Epidermal melanocyte (primary cell): ENCODE results near the gene ITLN1.

Experiments used
- DNase-seq: peaks from one replicate; pipeline ENCODE4 v3.0.0; 2011; ENCODE audit warnings: low spot score; ENCODE audit not compliant: insufficient read length

ITLN1 gene

DNA sequence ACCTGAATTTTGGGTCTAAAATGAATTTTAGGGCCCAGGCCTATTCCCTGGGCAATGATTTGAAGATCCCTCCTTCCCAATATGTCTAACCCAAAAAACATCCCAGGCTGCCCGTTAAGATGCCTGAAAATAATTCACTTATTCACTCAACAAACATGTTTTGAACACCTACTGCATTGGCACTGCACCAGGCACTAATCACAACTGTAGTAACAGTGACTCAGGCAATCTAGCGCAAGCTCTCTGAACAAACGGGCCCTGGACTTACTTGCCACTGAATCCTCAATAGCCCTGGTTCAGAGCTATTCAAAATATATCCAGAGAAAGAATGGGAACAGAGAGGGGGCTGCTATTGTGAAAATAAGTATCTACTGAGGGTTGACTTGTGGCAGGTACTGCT lies 26.5 kb downstream of the ITLN1 start:
- DNase-seq = no peak

DNA sequence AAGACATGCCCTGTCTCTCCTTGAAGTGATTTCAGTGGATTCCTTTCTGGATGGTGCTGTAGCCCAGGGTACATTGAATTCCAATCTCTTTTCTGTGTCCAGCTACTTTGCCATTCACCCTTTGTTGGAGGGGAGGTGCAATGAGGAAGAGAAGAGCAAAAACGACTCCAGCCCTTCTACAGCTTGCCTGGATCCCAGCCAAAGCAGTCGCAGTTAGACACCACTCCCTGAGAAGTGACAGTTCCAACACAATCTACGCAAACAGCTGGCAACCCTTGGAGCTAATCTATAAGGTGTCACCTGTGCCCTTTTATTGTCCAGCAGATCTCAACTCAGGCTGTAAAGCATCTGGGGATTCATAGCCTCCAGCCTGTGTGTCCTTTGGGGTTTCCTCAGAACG lies 26.9 kb downstream of the ITLN1 start:
- DNase-seq = no peak

- no peak for DNase-seq
These were observed 29.6 kb downstream of the ITLN1 start for GRCh38 chr1:160855181-160855981.

DNA sequence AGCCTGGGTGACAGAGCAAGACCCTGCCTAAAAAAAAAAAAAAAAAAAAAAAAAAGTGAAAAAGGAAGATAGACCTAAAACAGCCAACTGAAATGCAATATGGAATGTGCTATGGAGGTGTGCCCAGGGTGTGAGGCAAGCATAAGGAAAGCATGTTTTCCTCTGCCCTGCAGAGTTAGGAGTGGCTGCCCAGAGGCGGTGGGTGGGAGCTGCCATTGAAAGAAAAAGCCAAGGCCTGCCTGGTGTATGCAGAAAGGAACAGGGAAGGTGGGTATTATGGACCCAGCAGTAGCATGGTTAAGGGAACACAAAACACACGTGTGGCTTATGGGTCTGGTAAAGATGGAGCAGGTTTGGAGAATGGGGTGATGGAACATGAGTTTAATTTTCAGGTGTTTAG lies 31.2 kb downstream of the ITLN1 start:
- DNase-seq = no peak

DNA sequence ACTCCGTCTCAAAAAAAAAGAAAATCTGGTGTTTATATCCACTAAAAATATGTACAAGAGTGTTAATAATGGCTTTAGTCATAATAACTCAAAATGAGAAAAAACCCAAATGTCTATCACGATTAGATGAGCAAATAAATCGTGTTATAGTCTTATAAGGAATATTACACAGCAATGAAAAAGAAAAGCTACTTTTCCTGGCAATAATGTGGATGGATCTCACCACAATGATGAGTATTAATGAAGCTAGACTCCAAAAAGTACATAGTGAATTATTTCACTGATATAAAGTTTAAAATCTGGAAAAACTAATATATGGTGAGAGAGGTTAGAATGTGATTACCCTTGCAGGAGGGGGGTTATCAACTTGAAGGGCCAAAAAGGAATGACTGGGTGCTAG lies 32.0 kb downstream of the ITLN1 start:
- DNase-seq = no peak

- DNase-seq = no peak
These were observed 34.0 kb downstream of the ITLN1 start for GRCh38 chr1:160850993-160851392.

DNA sequence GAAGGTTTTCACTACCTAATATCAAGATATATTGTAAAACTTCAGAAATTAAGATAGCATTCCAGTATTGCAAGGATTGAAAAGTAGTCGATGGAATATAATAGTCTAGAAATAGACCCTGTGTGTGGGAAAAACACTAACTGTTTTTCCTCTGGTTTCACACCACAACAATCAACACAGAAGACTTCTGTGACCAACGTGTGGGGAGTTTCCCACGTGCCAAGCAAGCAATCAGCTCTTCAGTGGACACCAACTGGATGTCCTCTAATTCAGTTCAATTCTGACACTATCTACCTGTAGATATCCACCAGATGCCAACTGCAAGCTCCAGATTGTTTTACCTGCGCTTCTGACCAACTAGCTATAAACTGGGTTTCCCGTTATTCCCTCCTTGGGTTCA lies 34.4 kb downstream of the ITLN1 start:
- no peak for DNase-seq

GRCh38 chr1:160846281-160846680 lies 38.7 kb downstream of the ITLN1 start:
- DNase-seq = no peak

GRCh38 chr1:160844447-160845232 lies 40.3 kb downstream of the ITLN1 start:
- no peak for DNase-seq

DNA sequence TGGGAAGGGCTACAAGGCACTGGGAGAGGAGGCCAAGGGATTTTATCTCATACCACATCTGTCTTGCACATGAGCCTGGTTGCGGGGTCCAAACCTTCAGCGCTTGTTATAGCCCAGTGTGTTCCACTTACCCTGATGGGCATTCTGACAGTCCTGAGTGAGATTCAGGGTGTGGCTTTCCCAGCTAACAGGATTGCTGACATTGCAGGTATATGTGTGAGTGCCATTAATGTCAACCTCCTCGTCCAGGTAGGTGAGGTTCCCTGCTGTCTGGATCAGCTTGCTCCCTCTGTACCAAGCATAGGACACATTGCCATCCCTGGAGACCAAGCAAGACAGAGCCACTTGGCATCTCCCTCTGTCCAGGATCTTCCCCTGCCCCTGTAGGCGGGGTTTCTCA lies 43.9 kb downstream of the ITLN1 start:
- DNase-seq = no peak

DNA sequence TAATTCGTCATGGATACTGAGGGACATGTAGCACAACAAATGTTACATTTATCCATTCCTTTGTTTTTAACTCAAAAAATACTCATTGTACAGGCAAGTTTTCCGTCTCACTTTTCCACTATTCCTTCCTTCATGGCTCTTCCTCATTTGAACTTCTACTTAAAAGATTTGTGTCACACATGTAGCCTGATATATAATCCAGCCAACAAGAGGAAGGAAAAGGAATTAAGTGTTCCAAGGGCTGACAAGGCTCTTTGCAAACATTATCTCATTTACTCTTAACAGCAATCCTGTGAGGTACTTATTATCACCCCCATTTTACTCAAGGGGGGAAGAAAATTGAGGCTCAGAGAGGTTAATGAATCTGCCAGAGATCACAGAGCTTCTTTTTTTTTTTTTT lies 45.2 kb downstream of the ITLN1 start:
- no peak for DNase-seq

GRCh38 chr1:160838888-160839287 lies 46.1 kb downstream of the ITLN1 start:
- no peak for DNase-seq

DNA sequence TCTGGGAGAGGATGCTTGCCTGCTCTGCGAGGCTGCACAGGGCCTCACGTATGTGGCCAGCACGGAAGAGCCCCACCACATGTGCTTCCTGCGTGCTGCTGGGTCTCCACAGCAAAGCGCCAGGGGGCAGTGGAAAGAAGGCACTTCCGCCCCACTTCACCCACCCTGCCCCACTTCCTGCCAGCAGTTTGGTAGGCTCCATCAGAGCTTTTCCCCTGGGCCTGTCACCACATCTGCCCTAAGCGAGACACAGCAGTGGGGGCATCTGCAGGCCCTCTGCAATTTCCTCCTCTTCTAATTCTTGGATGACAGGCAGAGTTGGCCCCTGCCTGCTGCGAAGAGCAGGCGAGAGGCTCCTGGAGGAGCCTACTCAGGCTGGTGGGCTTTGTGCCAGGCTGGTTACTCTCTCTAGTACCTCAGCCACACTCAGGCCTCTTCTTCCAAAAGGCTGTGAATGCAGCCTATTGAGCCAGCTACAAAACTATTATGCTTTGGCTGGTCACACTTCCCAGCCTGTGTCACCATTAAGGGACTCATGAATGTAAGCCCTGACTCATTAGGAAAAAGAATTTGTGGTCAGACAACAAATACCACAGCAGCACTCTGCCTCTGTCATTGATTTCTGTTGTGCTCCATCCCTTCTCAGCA lies 47.3 kb downstream of the ITLN1 start:
- no peak for DNase-seq

DNA sequence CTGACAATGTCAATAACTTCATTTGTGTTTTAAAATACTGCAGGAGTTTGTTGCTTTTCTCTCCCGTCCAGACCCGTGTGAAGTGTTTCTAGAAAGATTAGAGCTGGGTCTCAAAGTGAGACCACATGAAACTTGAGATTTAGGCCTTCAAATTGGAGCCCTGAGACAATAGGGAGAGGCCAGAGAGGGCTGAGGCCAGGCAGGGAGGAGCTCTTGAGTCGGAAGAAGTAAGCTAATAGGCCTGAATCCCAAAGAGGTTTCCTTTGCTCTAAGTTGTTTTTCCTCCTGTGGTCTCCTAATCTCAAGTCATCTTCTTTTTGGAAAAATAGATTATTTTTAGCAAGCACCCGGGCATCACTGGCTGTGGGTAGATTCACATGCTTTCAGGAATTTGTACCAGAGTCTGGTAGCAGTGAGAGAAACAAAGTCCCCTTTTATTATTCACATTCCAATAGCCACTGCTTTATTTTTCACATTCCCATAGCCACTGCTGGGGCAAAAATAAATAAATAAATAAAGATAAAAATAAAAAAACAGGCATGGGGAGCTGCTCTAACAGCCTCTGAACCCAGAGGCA lies 47.9 kb downstream of the ITLN1 start:
- DNase-seq = no peak

DNA sequence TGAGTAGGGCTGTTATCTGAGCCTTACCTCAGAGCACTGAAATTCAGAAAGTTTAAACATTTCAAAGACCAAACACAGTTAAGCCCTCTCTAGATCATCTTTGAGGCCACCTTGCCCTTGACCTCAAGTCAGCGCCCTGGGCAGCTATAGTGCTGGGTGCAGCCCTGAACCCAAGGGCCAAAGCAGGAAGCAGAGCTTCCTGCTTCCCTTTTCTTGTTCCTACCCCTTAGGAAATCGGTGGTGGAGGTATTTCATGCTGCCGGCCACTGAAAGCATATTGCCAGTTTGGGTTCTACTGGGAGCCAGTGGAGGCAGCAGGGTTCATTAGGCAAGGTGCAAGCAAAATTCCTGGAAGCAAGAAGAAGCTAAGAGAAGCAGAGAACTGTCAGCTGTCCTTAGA lies 48.4 kb downstream of the ITLN1 start:
- DNase-seq = no peak

DNA sequence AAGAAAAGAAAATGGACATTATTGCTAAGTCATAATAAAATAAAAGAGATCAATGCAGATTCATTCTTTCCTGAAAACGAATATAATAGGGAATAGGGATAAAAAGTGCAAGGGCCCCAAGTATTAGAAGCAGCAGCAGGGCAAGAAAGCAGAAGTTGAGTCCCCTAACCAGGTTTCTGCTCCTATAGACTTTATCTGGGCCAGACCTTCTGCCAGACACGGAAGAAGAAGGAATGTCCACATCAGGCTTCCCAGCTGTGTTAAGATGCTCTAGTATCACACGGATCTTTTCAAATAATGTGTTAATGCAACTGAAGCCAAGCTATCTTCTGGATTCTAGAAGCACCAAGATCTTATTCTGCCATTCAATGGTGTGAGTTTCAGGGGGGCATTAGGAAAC lies 49.2 kb downstream of the ITLN1 start:
- no peak for DNase-seq

DNA sequence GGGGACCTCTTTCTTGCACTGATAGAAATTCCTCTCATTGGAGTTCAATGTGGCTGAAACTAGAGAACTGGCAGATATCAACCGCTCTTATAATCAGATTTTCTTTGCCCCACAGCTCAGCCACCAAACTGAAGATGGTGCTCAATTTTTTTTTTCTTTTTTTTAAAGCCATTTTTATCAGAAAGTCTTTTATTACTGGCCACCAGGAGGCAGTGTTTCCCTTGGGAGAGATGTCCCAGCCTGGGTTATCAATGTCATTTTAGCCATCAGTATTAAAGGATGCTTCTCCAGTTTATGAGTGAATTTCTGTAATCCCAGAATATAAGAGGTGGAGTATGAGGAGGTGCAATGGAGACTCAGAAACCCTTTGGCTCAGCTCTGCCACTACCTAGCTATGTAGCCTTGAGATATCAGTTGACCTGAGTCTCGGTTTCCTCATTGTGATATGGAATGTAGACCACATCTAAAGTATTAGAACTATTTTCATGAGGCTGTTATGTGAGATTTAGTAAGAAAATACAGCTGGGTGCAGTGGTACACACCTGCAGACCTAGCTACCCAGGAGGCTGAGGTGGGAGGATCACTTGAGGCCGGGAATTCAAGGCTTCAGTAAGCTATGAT lies 49.9 kb downstream of the ITLN1 start:
- no peak for DNase-seq

DNA sequence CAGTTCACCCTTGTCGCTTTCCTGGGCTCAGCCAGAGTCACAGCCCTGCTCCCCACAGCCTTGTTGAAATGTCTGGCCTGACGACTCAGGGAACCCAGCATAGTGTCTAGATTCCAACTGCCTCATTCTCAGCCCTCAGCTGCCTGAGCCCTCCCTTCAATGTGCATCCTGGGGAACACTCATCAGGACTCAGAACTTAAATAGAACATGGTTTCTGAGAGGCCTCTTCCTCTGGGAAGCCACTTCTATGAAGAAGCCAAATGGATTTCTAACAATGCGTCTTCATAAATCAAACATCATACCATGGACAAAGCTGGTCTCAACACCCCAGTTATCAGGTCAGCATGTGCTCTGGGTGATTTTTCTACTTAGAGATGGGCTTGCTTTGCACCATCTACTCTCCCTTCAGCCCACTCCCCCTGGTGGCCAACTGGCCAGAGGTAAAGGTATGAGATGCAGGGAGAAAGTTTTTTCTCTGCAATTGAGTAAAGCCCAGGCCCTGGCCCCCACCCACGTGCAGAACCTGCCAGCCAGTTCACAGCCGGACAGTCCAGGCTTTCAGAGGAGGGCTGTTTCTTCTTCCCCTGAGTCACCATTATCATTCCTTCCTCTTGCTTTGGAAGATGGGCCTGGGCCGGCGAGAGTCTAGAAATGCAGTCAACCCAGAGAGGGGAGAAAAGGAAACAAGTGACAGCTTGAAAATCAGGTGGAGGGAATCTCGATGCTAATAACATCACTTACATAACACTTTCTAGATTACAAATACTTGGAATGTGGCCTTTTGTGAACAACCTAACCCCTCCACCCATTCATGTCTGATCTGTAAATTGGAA lies 54.4 kb downstream of the ITLN1 start:
- DNase-seq = no peak

DNA sequence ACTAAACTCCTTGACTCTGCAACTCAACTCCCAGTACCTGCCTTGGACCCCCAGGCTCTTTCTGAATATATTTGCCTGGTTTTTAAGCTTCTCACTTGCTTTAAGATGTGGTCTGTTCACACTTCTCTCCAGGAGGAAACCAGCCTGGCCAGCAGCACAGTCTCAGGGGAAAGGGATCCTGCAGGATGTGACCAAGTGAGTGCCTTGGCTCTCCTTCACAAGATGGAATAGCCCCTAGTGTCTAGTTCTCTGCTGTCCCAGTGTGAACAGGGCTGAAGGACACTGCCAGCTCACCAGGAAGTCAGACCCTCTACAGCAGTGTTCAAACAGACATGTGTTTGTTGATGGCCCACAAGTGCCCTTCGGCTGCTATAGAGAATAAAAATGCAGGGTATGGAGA lies 55.2 kb downstream of the ITLN1 start:
- no peak for DNase-seq

DNA sequence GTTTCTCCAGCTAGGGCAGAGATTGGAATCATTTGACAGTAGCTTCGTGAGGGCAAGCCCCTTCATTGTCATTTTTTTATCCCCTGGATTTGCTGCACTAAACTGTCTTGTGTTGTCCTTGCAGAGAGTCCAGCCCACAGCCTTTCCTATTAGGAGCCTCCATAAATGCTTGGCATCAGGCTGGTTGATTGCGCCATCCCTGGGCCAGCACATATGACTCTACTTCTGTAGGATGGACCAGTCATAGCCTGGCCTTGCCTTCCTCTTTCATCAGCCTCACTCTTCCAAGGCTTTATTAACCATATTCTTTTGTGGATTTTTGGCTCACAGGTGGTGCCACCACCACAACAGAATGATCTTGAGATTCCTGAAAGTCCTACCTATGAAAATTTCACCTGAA lies 57.6 kb downstream of the ITLN1 start:
- no peak for DNase-seq

DNA sequence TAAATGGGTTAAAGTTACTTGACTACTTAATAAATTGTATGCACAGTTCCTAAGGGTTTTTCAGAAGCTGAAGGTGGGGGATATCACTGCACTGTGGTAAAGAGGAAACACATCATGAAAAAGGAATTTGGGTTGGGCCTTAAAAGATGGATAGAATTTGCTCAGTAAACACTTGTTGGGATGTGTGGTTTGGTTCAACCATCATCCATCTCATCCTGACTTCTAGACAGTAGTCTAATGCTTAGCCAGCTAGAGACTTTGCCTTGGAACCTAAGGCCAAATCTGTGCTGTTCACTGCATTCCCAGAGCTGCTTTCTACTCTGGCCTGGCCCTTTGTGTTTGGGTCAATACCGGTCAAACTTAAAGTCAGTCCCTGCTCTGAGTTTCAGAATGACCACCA lies 58.4 kb downstream of the ITLN1 start:
- DNase-seq = no peak
